ENCODE measurements around the gene SIRPB2.

DNA sequence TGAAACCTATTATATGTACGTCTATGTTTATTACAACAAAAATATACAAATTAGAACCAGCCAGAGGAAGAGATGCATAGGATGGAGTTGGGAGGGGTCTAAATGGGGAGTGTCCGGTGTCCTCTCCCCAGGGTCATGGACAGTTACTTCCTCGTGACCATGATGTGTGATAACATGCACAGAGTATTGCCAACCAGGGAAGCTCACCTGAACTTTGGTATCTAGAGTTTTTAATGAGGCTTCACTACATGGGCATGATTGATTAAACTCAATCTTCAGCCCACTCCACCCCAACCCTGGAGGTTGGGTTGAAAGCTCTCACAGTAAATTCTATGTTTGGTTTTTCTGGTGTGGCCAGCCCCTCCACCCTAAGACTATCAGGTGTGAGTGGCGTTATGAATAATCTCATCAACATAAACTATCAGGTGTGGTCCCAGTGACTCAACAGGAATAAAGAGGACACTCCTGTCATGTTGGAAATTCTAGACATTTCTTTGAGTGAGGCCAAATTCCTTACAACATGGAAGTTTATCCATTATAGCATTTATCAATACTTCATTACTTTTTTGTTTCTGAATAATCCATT is 62.0 kb downstream of the SIRPB2 start:
- TF ChIP-seq, protein P1, sequence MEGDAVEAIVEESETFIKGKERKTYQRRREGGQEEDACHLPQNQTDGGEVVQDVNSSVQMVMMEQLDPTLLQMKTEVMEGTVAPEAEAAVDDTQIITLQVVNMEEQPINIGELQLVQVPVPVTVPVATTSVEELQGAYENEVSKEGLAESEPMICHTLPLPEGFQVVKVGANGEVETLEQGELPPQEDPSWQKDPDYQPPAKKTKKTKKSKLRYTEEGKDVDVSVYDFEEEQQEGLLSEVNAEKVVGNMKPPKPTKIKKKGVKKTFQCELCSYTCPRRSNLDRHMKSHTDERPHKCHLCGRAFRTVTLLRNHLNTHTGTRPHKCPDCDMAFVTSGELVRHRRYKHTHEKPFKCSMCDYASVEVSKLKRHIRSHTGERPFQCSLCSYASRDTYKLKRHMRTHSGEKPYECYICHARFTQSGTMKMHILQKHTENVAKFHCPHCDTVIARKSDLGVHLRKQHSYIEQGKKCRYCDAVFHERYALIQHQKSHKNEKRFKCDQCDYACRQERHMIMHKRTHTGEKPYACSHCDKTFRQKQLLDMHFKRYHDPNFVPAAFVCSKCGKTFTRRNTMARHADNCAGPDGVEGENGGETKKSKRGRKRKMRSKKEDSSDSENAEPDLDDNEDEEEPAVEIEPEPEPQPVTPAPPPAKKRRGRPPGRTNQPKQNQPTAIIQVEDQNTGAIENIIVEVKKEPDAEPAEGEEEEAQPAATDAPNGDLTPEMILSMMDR (conservative IDR thresholded peaks at IDR 0.05): no peak
- TF ChIP-seq EZH2 (IDR thresholded peaks at IDR 0.05; ENCODE audit: low read depth): no peak
